ENCODE data around the gene ZNF414. TPM values are rescaled to one million over a fixed set of nuclear protein-coding genes. Genes with fewer than 3 reads are reported as not detected.

The ZNF414 gene
- total and polyA plus RNA-seq, 10 of the 15 experiments (the other 5 are each of a cell fraction or from before 2014, with no cell fraction given) = 0.16 to 23.7 (median 5.3) TPM; not detected in 1

DNA sequence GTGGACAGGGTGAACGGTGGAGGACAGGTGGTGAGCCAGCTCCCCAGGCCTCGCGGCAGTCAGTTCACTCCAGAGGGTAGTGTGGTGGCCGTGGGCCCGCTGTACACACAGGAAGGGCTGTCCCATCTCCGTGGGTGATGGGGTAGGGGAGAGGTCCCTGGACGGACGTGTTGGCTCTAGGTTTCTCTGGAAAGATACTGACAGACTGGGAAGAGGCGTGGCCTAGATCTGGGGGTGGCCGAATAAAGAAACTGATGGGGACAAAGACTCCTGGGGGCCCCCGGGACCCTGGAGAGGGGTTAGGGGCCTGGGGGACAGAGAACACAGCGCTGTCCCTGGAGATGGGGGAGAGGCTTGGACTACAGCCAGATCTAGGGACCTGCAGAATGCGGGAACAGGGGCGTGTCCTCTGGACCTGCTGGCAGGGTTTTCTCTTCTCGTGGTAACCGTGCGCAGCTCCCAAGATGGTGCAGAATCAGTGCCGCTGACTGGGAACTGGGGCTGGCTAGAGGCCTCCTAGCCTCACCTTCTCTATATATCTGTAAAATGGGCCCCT, 7.5 kb downstream of the ZNF414 start (continued):
- TF ChIP-seq NR2C2 (IDR thresholded peaks at IDR 0.05; ENCODE audit: borderline replicate concordance, control insufficient read depth, insufficient read length, low read depth) = no peak
- no peak; the same call in 1 of the 2 replicates for TF ChIP-seq SMC3 (IDR thresholded peaks at IDR 0.05; ENCODE audit: borderline replicate concordance, low read length)
- no peak for TF ChIP-seq MXI1 (IDR thresholded peaks at IDR 0.05; ENCODE audit: low read depth, low read length)
- TF ChIP-seq LARP7 (IDR thresholded peaks at IDR 0.05) = 0 out of 2 replicates have a peak, but pooled peaks have one; percentile 5
- TF ChIP-seq NBN (IDR thresholded peaks at IDR 0.05) = 0 out of 2 replicates have a peak, but pooled peaks have one; percentile 3

DNA sequence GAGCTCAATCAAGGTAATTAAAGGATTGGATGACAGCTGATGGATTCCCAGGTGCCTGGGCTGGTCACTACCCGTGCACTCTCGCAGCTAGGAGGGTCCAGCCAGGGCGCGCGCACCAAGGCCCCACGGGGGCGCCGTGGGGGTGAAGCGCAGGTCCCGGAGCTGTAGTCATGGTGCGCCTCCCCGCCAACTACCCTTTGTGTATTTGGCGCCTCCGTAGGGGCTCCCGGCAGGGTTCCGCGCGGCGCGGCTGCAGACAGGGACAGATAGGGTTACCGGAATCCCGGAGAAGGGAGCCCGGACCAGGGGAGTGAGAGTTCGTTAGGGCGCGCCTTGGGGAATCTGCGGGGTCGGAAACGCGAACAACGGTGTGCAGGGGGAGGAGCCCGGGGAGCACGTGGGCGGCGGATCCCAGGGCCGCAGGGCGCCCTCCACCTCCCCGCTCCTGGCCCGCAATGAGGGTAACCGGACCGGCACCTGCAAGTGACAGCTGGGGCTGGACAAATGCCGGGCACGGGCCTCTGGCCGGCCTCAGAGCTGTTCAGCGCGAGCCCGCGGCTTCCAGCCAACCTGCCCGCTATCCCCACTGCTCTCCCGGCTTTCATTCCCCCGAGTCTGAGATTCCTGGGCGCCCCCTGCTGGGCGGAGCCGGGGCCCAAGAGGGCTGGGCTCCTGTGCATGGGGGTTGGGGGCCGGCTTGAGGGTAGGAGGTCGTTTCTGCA, 8.1 kb downstream of the ZNF414 start:
- peak overlapping the region; percentile 99 for H3K4me2 ChIP-seq (ENCODE audit: control insufficient read depth, insufficient read depth)
- H3K9ac ChIP-seq (ENCODE audit: control insufficient read depth, insufficient read depth, low read length) = peak overlapping the region; percentile 58
- peak overlapping the region; percentile 33; the same call in 1 of the 2 replicates for H3K27ac ChIP-seq (ENCODE audit: control insufficient read depth, insufficient read depth)
- H2AFZ ChIP-seq (ENCODE audit: control insufficient read depth, low read depth, low read length) = peak overlapping the region; percentile 91
- no peaks in the 10 kb centered on the region for H4K20me1 ChIP-seq (ENCODE audit: control insufficient read depth, insufficient read depth)
- POLR2A ChIA-PET = interaction anchor here (1.4 kb wide), 2 partner anchors 8 to 19 kb away, joined by 3 to 8 read pairs; partner anchors contain the start of gene ZNF414
- H3K4me3 ChIP-seq = peak overlapping the region; percentile 69
- BruUV-seq (replicated peaks) = no TSS peak
- in situ Hi-C loops (cut with MboI) (no loop called here), intact Hi-C loops (cut with micrococcal nuclease; ENCODE audit: unreplicated experiment) (loop anchor here (2.0 kb wide), 1 partner anchor 93 kb away; the partner anchor contains the start of gene MARCHF2)
- under 1% methylated on average over 43 of the region's 56 CpGs for WGBS (ENCODE audit: insufficient coverage, insufficient replicate concordance, low lambda C conversion rate, missing lambda C conversion rate)
- RAD21 ChIA-PET (ENCODE audit: unreplicated experiment) = interaction anchor here (0.7 to 2.5 kb wide), 7 partner anchors 61 to 152 kb away, joined by 3 to 16 read pairs (median 3); partner anchors contain the start of genes HNRNPM and MARCHF2
- H3K27me3 ChIP-seq (replicated peaks in 1 of 2; ENCODE audit: control insufficient read depth in 2 of 2, insufficient read depth in 2 of 2, low read length in 1 of 2) = no peaks in the 10 kb centered on the region
- H3K4me1 ChIP-seq (ENCODE audit: control insufficient read depth, insufficient read depth, low read length) = peaks cover 4% of the 10 kb centered on the region; the same call in 1 of the 2 replicates
- FAIRE-seq (no peak), ATAC-seq (peak; percentile 83), DNase-seq (ENCODE audit: low read depth, low spot score) (no peak)
- H3K36me3 ChIP-seq (ENCODE audit: control insufficient read depth in 2 of 2, insufficient read depth in 2 of 2, low read length in 1 of 2) = no peaks in the 10 kb centered on the region
- CTCF ChIA-PET = interaction anchor here (0.6 to 3.7 kb wide), 13 partner anchors 8 to 336 kb away, joined by 3 to 29 read pairs (median 5); partner anchors contain the start of genes MARCHF2 and ZNF414
- H3K9me3 ChIP-seq (replicated peaks; ENCODE audit: control insufficient read depth, insufficient read depth, low read length) = no peaks in the 10 kb centered on the region
- no peaks in the 10 kb centered on the region for H3K79me2 ChIP-seq (ENCODE audit: control insufficient read depth, insufficient read depth, low read length)
- SMC1A ChIA-PET (ENCODE audit: uncharacterized antibody, unreplicated experiment) = interaction anchor here (0.9 to 1.5 kb wide), 5 partner anchors 30 to 144 kb away, joined by 3 to 4 read pairs (median 3); no protein-coding TSS in a partner anchor
- TF ChIP-seq, protein P1, sequence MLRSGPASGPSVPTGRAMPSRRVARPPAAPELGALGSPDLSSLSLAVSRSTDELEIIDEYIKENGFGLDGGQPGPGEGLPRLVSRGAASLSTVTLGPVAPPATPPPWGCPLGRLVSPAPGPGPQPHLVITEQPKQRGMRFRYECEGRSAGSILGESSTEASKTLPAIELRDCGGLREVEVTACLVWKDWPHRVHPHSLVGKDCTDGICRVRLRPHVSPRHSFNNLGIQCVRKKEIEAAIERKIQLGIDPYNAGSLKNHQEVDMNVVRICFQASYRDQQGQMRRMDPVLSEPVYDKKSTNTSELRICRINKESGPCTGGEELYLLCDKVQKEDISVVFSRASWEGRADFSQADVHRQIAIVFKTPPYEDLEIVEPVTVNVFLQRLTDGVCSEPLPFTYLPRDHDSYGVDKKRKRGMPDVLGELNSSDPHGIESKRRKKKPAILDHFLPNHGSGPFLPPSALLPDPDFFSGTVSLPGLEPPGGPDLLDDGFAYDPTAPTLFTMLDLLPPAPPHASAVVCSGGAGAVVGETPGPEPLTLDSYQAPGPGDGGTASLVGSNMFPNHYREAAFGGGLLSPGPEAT (IDR thresholded peaks at IDR 0.05; ENCODE audit: low read depth) = peak; percentile 55; the same call in 1 of the 2 replicates
- peak; percentile 73 to 79 for TF ChIP-seq IKZF2 (IDR thresholded peaks at IDR 0.05)
- TF ChIP-seq, protein P2, sequence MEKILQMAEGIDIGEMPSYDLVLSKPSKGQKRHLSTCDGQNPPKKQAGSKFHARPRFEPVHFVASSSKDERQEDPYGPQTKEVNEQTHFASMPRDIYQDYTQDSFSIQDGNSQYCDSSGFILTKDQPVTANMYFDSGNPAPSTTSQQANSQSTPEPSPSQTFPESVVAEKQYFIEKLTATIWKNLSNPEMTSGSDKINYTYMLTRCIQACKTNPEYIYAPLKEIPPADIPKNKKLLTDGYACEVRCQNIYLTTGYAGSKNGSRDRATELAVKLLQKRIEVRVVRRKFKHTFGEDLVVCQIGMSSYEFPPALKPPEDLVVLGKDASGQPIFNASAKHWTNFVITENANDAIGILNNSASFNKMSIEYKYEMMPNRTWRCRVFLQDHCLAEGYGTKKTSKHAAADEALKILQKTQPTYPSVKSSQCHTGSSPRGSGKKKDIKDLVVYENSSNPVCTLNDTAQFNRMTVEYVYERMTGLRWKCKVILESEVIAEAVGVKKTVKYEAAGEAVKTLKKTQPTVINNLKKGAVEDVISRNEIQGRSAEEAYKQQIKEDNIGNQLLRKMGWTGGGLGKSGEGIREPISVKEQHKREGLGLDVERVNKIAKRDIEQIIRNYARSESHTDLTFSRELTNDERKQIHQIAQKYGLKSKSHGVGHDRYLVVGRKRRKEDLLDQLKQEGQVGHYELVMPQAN (conservative IDR thresholded peaks at IDR 0.05) = peak; percentile 81
- TF ChIP-seq, protein P3, sequence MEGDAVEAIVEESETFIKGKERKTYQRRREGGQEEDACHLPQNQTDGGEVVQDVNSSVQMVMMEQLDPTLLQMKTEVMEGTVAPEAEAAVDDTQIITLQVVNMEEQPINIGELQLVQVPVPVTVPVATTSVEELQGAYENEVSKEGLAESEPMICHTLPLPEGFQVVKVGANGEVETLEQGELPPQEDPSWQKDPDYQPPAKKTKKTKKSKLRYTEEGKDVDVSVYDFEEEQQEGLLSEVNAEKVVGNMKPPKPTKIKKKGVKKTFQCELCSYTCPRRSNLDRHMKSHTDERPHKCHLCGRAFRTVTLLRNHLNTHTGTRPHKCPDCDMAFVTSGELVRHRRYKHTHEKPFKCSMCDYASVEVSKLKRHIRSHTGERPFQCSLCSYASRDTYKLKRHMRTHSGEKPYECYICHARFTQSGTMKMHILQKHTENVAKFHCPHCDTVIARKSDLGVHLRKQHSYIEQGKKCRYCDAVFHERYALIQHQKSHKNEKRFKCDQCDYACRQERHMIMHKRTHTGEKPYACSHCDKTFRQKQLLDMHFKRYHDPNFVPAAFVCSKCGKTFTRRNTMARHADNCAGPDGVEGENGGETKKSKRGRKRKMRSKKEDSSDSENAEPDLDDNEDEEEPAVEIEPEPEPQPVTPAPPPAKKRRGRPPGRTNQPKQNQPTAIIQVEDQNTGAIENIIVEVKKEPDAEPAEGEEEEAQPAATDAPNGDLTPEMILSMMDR (IDR thresholded peaks at IDR 0.05 in 2 of 3, conservative IDR thresholded peaks at IDR 0.05 in 1 of 3; ENCODE audit: control insufficient read depth in 2 of 3, extremely low read depth in 1 of 3, insufficient read depth in 1 of 3, low read depth in 3 of 3, low read length in 3 of 3) = peak; percentile 76 to 87 (median 77)
- TF ChIP-seq TCF12 (IDR thresholded peaks at IDR 0.05; ENCODE audit: low read depth, low read length) = no peak
- TF ChIP-seq EGR1 (IDR thresholded peaks at IDR 0.05; ENCODE audit: borderline replicate concordance in 1 of 2, low read depth in 2 of 2, low read length in 2 of 2) = peak in 1 of 2 experiments; percentile 70; a peak in 1 of 3 replicates
- TF ChIP-seq RAD51 (IDR thresholded peaks at IDR 0.05) = peak; percentile 47; the same call in 1 of the 2 replicates
- TF ChIP-seq IKZF1 (conservative IDR thresholded peaks at IDR 0.05) = peak; percentile 91

Measured in GM12878 (cell line).